HepG2 (cell line): ENCODE data around the gene PDIA5.

Source experiments
- ERF ChIP-seq: IDR thresholded peaks from 2 replicates; pipeline ENCODE4 v1.6.1; 2018; ENCODE audit warnings: missing biosample characterization, missing genetic modification reagents
- HMGXB3 ChIP-seq: sonication (generic); formaldehyde crosslinking; IDR thresholded peaks from 2 replicates; pipeline ENCODE4 v1.4.0; 2020; ENCODE audit warnings: missing genetic modification reagents, borderline replicate concordance
- MEF2D ChIP-seq: sonication (generic); formaldehyde crosslinking; IDR thresholded peaks from 2 replicates; pipeline ENCODE4 v1.5.1; 2020; ENCODE audit warnings: mild to moderate bottlenecking, missing genetic modification reagents
- TF ChIP-seq, protein P1 (sequence below): sonication (generic); formaldehyde crosslinking; IDR thresholded peaks from 2 replicates; pipeline ENCODE4 v1.4.0; 2020; ENCODE audit warnings: missing genetic modification reagents, mild to moderate bottlenecking, borderline replicate concordance

- TF ChIP-seq, protein P1, sequence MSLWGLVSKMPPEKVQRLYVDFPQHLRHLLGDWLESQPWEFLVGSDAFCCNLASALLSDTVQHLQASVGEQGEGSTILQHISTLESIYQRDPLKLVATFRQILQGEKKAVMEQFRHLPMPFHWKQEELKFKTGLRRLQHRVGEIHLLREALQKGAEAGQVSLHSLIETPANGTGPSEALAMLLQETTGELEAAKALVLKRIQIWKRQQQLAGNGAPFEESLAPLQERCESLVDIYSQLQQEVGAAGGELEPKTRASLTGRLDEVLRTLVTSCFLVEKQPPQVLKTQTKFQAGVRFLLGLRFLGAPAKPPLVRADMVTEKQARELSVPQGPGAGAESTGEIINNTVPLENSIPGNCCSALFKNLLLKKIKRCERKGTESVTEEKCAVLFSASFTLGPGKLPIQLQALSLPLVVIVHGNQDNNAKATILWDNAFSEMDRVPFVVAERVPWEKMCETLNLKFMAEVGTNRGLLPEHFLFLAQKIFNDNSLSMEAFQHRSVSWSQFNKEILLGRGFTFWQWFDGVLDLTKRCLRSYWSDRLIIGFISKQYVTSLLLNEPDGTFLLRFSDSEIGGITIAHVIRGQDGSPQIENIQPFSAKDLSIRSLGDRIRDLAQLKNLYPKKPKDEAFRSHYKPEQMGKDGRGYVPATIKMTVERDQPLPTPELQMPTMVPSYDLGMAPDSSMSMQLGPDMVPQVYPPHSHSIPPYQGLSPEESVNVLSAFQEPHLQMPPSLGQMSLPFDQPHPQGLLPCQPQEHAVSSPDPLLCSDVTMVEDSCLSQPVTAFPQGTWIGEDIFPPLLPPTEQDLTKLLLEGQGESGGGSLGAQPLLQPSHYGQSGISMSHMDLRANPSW (CRISPR knock-in tag), result no peak
- TF ChIP-seq ERF (CRISPR knock-in tag) (no peak), MEF2D (no peak), HMGXB3 (CRISPR knock-in tag) (no peak)
These were observed 119.9 kb downstream of the PDIA5 start for GRCh38 chr3:123186695-123187094.
